ENCODE results near the gene SNTG2. TPM values are rescaled to one million over a fixed set of nuclear protein-coding genes. Genes with fewer than 3 reads are reported as not detected.

The SNTG2 gene
- total RNA-seq, 1 donor = not detected

GRCh38 chr2:1045109-1045508 is 94.5 kb downstream of the SNTG2 start:
- DNase-seq (ENCODE audit: low read depth in 2 of 3, low spot score in 2 of 3) = no peak

GRCh38 chr2:1046067-1046466 is 95.4 kb downstream of the SNTG2 start:
- DNase-seq (ENCODE audit: low read depth in 2 of 3, low spot score in 2 of 3) = no peak

- DNase-seq (ENCODE audit: low read depth in 2 of 3, low spot score in 2 of 3) = peak in 2 of 3 donors; percentile 9 to 12
These were observed 96.8 kb downstream of the SNTG2 start for GRCh38 chr2:1047485-1047884.

- DNase-seq (ENCODE audit: low read depth in 2 of 3, low spot score in 2 of 3) = no peak
These were observed 99.0 kb downstream of the SNTG2 start for GRCh38 chr2:1049691-1050090.

GRCh38 chr2:1051075-1051474 is 100.4 kb downstream of the SNTG2 start:
- no peak for DNase-seq (ENCODE audit: low read depth in 2 of 3, low spot score in 2 of 3)

- DNase-seq (ENCODE audit: low read depth in 2 of 3, low spot score in 2 of 3) = no peak
These were observed 102.1 kb downstream of the SNTG2 start for GRCh38 chr2:1052771-1053191.

GRCh38 chr2:1053786-1054185 is 103.1 kb downstream of the SNTG2 start:
- DNase-seq (ENCODE audit: low read depth in 2 of 3, low spot score in 2 of 3) = no peak

- no peak for DNase-seq (ENCODE audit: low read depth in 2 of 3, low spot score in 2 of 3)
These were observed 103.8 kb downstream of the SNTG2 start for GRCh38 chr2:1054399-1054798.

GRCh38 chr2:1055014-1055595 is 104.5 kb downstream of the SNTG2 start:
- no peak for DNase-seq (ENCODE audit: low read depth in 2 of 3, low spot score in 2 of 3)

- no peak for DNase-seq (ENCODE audit: low read depth in 2 of 3, low spot score in 2 of 3)
These were observed 109.7 kb downstream of the SNTG2 start for GRCh38 chr2:1060372-1060771.

- no peak for DNase-seq (ENCODE audit: low read depth in 2 of 3, low spot score in 2 of 3)
These were observed 110.3 kb downstream of the SNTG2 start for GRCh38 chr2:1060987-1061386.

- no peak for DNase-seq (ENCODE audit: low read depth in 2 of 3, low spot score in 2 of 3)
These were observed 117.6 kb downstream of the SNTG2 start for GRCh38 chr2:1068241-1068640.

GRCh38 chr2:1068822-1069221 is 118.2 kb downstream of the SNTG2 start:
- no peak for DNase-seq (ENCODE audit: low read depth in 2 of 3, low spot score in 2 of 3)

GRCh38 chr2:1069847-1070246 is 119.2 kb downstream of the SNTG2 start:
- DNase-seq (ENCODE audit: low read depth in 2 of 3, low spot score in 2 of 3) = no peak

- DNase-seq (ENCODE audit: low read depth in 2 of 3, low spot score in 2 of 3) = no peak
These were observed 120.0 kb downstream of the SNTG2 start for GRCh38 chr2:1070601-1071000.

GRCh38 chr2:1071650-1072049 is 121.0 kb downstream of the SNTG2 start:
- DNase-seq (ENCODE audit: low read depth in 2 of 3, low spot score in 2 of 3) = no peak

GRCh38 chr2:1072250-1072649 is 121.6 kb downstream of the SNTG2 start:
- no peak for DNase-seq (ENCODE audit: low read depth in 2 of 3, low spot score in 2 of 3)

GRCh38 chr2:1077911-1078310 is 127.3 kb downstream of the SNTG2 start:
- no peak for DNase-seq (ENCODE audit: low read depth in 2 of 3, low spot score in 2 of 3)

GRCh38 chr2:1078326-1078725 is 127.7 kb downstream of the SNTG2 start:
- no peak for DNase-seq (ENCODE audit: low read depth in 2 of 3, low spot score in 2 of 3)

- DNase-seq (ENCODE audit: low read depth in 2 of 3, low spot score in 2 of 3) = no peak
These were observed 129.5 kb downstream of the SNTG2 start for GRCh38 chr2:1079873-1080799.

GRCh38 chr2:1081451-1082225 is 131.0 kb downstream of the SNTG2 start:
- no peak for DNase-seq (ENCODE audit: low read depth in 2 of 3, low spot score in 2 of 3)
